GM12891 (cell line): ENCODE results near the gene PLPP3.

Experiments
- POLR2A ChIP-seq: IDR thresholded peaks from 2 replicates; pipeline ENCODE4 v1.6.1; 2011; ENCODE audit warnings: low read depth, low read length, control low read depth
- POLR2AphosphoS5 ChIP-seq: IDR thresholded peaks from 2 replicates; pipeline ENCODE4 v1.6.1; 2011; ENCODE audit warnings: low read depth, low read length, control low read depth
- POU2F2 ChIP-seq: IDR thresholded peaks from 2 replicates; pipeline ENCODE4 v1.6.1; 2011; ENCODE audit warnings: low read depth, mild to moderate bottlenecking, control low read depth, low read length, moderate library complexity
- SPI1 ChIP-seq: IDR thresholded peaks from 2 replicates; pipeline ENCODE4 v1.6.1; 2011; ENCODE audit warnings: low read depth, low read length, control low read depth
- TAF1 ChIP-seq: IDR thresholded peaks from 2 replicates; pipeline ENCODE4 v1.6.1; 2011; ENCODE audit warnings: low read depth, low read length, control low read depth

GRCh38 chr1:56451491-56451890, 127.9 kb downstream of the PLPP3 start:
- TF ChIP-seq POLR2A (no peak), POU2F2 (no peak), POLR2AphosphoS5 (no peak), TAF1 (no peak), SPI1 (no peak)
